ENCODE data around the gene SSX3. TPM values are rescaled to one million over a fixed set of nuclear protein-coding genes. Genes with fewer than 3 reads are reported as not detected.

Gene SSX3
- total RNA-seq, 2 donors from 2014 or later = not detected

Other genes starting within 250 kb of the SSX3 start
- not detected for gene SPACA5B, start 226.1 kb downstream of the SSX3 start, total RNA-seq
- gene SSX5, start 159.9 kb downstream of the SSX3 start, total RNA-seq = not detected
- not detected for gene SSX1, start 101.3 kb downstream of the SSX3 start, total RNA-seq
- not detected for gene SSX4, start 26.8 kb upstream of the SSX3 start, total RNA-seq
- gene SSX4B, start 55.3 kb upstream of the SSX3 start, total RNA-seq = not detected
- 10 to 100 TPM; 25.2 to 27.7 TPM for gene SLC38A5, start 113.6 kb upstream of the SSX3 start, total RNA-seq
- gene FTSJ1, start 119.5 kb upstream of the SSX3 start, total RNA-seq = 10 to 100 TPM; 59.9 to 70.1 TPM
- 10 to 100 TPM; 13.3 to 18.0 TPM for gene PORCN, start 152.3 kb upstream of the SSX3 start, total RNA-seq
- 10 to 100 TPM; 43.9 to 53.6 TPM for gene EBP, start 165.1 kb upstream of the SSX3 start, total RNA-seq
- gene TBC1D25, start 183.0 kb upstream of the SSX3 start, total RNA-seq = 10 to 100 TPM; 23.2 to 31.3 TPM
- gene RBM3, start 217.8 kb upstream of the SSX3 start, total RNA-seq = 100 to 1,000 TPM; 319 to 380 TPM
- 10 to 100 TPM; 49.1 to 53.3 TPM for gene WDR13, start 240.8 kb upstream of the SSX3 start, total RNA-seq